ENCODE data around the gene CCNL2. TPM values are rescaled to one million over a fixed set of nuclear protein-coding genes. Genes with fewer than 3 reads are reported as not detected.
A peak's percentile ranks its signal among the peaks of the same experiment; 100 is the strongest.

The CCNL2 gene
- total and polyA plus RNA-seq, 4 experiments from 2014 or later, result 18.3 to 394 (median 212) TPM

DNA sequence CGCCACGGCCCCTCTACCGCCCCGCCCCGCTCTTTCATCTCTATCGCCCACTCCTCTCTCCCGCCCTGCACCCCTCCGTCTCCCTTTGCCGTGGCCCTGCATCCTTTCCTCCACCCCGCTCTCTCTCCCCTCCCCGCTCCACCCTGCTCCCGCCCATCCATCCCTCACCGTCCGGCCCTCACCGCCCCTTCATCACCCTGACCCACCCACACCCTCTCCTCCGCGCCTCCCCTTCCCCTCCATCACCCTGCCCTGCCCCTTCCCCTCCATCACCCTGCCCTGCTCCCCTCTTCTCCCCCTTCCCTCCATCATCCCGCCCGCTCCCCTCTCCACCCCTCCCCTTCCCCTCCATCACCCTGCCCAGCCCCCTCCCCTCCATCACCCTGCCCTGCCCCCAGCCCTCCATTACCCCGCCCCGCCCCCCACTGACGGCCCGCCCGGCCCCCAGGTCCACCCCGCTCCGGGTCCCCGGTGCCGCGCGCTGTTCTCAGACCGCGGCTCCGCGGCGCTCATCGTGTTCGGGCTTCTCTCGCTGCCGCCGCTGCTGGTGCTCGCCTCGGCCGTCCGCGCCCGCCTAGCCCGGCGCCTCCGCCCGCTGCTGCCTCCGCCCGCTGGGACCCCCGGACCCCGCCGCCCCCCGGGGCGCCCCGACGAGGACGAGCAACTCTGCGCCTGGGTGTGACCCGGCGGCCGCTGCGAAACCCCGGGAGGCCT lies 28.1 kb upstream of the CCNL2 start:
- Mint-ChIP-seq H3K4me3 (no peak overlapping the region), H3K27me3 (peaks cover 19 to 22% of the 10 kb centered on the region in 2 donors), H3K36me3 (no peaks in the 10 kb centered on the region), H3K4me1 (peaks cover 0 to 5% (median 2%) of the 10 kb centered on the region in 4 donors), H3K27ac (no peak overlapping the region), H3K9me3 (no peaks in the 10 kb centered on the region)
- ChIA-PET POLR2A (ENCODE audit: partially characterized antibody) (interaction anchor here (0.8 kb wide), 1 partner anchor 28 kb away, joined by 3 read pairs; the partner anchor contains the start of gene CCNL2), CTCF (ENCODE audit: partially characterized antibody) (no interaction called here)
- Histone ChIP-seq H3K9me3 (ENCODE audit: control insufficient read depth in 1 of 2, low read length in 2 of 2) (no peaks in the 10 kb centered on the region), H3K27ac (ENCODE audit: low read depth, low read length) (no peak overlapping the region), H3K4me3 (ENCODE audit: low read length in 2 of 2) (no peak overlapping the region), H3K27me3 (ENCODE audit: insufficient read depth, low read length) (no peaks in the 10 kb centered on the region), H3K36me3 (ENCODE audit: insufficient read depth, low read length) (no peaks in the 10 kb centered on the region), H3K4me1 (ENCODE audit: insufficient read depth, low read length) (no peaks in the 10 kb centered on the region)
- peak in 1 of 5 donors; percentile 5 for DNase-seq
- intact Hi-C loops (cut with micrococcal nuclease), result no loop called here

DNA sequence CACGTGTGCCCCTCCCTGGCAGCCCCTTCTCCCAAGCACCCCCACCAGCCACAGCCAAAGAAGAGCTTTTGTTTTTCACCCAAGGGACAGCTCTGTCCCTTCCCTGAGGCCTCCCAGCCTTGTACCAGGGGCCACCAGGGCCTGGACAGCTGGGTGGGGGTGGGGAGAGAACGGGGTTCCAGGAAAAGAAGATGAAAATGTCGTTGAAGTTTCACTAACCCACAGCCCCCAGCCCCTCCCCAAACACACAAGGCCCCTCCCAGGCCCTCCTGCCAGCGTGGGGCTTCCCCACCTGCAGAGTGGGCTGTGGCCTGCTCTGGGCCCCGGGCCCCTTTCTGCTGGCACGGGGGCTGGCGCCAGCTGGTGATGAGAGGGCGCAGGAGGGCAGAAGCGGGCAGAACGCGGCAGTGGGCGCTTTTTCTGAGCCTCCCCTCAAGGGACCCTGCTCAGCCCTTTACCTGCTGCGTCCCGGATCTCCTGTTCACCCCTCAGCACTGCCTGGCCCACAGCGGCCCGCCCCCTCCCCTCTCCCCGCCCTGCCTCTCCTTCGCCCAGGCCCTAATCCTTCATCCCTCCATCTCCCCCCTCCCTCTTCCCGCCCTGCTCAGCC lies 27.5 kb upstream of the CCNL2 start:
- no peaks in the 10 kb centered on the region for H3K9me3 ChIP-seq (ENCODE audit: control insufficient read depth in 1 of 2, low read length in 2 of 2)
- Mint-ChIP-seq H3K27ac (no peak overlapping the region), H3K4me1 (peaks cover 0 to 5% (median 2%) of the 10 kb centered on the region in 4 donors), H3K27me3 (peaks cover 21 to 24% of the 10 kb centered on the region in 2 donors), H3K9me3 (no peaks in the 10 kb centered on the region), H3K36me3 (no peaks in the 10 kb centered on the region), H3K4me3 (no peak overlapping the region)
- no peak overlapping the region for H3K4me3 ChIP-seq (ENCODE audit: low read length in 2 of 2)
- no peaks in the 10 kb centered on the region for H3K27me3 ChIP-seq (ENCODE audit: insufficient read depth, low read length)
- ChIA-PET POLR2A (ENCODE audit: partially characterized antibody) (no interaction called here), CTCF (ENCODE audit: partially characterized antibody) (no interaction called here)
- intact Hi-C loops (cut with micrococcal nuclease), result no loop called here
- DNase-seq, result no peak
- H3K27ac ChIP-seq (ENCODE audit: low read depth, low read length), result no peak overlapping the region
- no peaks in the 10 kb centered on the region for H3K36me3 ChIP-seq (ENCODE audit: insufficient read depth, low read length)
- no peaks in the 10 kb centered on the region for H3K4me1 ChIP-seq (ENCODE audit: insufficient read depth, low read length)

DNA sequence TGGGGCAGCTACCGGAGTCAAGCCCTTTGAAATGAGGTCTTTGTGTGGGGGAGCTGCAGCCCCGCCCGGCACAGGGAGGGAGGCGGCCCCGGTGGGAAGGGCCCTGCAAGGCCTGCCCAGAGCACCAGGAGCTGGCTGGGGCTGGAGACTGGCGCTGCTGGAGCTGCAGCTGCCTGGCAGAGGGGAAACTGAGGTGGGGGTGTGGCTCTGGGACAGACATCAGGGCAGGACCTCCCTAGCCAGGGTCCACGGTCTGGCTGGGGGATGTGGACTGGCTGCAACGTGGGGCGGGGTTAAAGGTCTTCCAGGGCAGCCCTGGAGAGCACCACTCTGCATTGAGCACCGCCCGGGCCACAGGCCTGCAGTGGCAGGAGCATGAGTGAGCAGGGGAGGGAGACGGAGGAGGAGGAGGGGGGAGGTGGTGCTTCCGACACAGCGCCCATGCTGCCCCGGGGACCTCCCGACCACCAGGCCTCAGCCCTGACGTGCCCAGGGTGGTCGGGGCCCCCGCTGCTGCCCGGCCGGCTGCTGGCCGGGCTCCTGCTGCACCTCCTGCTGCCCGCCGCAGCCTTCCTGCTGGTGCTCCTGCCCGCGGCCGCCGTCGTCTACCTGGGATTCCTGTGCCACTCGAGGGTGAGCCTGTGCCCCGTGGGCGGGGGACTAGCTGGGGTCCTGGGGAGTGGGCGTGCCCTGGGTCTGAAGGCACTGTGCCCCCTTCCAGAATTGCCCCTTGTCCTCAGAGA lies 26.8 kb upstream of the CCNL2 start:
- Histone ChIP-seq H3K9me3 (ENCODE audit: control insufficient read depth in 1 of 2, low read length in 2 of 2) (no peaks in the 10 kb centered on the region), H3K36me3 (ENCODE audit: insufficient read depth, low read length) (no peaks in the 10 kb centered on the region), H3K4me1 (ENCODE audit: insufficient read depth, low read length) (no peaks in the 10 kb centered on the region), H3K4me3 (ENCODE audit: low read length in 2 of 2) (no peak overlapping the region), H3K27me3 (ENCODE audit: insufficient read depth, low read length) (no peaks in the 10 kb centered on the region), H3K27ac (ENCODE audit: low read depth, low read length) (no peak overlapping the region)
- no peak for DNase-seq
- POLR2A ChIA-PET (ENCODE audit: partially characterized antibody), result no interaction called here
- CTCF ChIA-PET (ENCODE audit: partially characterized antibody), result no interaction called here
- Mint-ChIP-seq H3K27ac (no peak overlapping the region), H3K4me3 (no peak overlapping the region), H3K9me3 (no peaks in the 10 kb centered on the region), H3K27me3 (peaks cover 21 to 24% of the 10 kb centered on the region in 2 donors), H3K4me1 (peaks cover 0 to 5% (median 2%) of the 10 kb centered on the region in 4 donors), H3K36me3 (no peaks in the 10 kb centered on the region)
- intact Hi-C loops (cut with micrococcal nuclease), result no loop called here

DNA sequence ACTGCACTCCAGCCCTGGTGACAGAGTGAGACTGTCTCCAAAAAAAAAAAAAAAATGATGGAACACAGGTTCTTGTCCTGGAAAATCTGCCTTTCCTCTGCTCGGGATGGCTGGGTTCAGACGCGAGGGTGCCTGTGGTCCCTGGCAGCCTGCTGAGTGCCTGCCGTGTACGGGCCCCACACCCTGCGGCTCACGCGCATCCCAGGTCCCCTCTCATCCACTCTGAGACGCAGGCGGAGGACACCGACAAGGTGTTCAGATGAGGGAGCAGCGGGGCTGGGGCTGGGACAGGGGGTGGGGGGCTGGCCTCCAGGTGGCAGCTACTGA lies 26.3 kb upstream of the CCNL2 start:
- intact Hi-C loops (cut with micrococcal nuclease), result no loop called here
- Mint-ChIP-seq H3K4me3 (no peak overlapping the region), H3K36me3 (no peaks in the 10 kb centered on the region), H3K27me3 (peaks cover 21 to 24% of the 10 kb centered on the region in 2 donors), H3K4me1 (peaks cover 0 to 5% (median 2%) of the 10 kb centered on the region in 4 donors), H3K27ac (no peak overlapping the region), H3K9me3 (no peaks in the 10 kb centered on the region)
- Histone ChIP-seq H3K27me3 (ENCODE audit: insufficient read depth, low read length) (no peaks in the 10 kb centered on the region), H3K9me3 (ENCODE audit: control insufficient read depth in 1 of 2, low read length in 2 of 2) (no peaks in the 10 kb centered on the region), H3K4me3 (ENCODE audit: low read length in 2 of 2) (no peak overlapping the region), H3K36me3 (ENCODE audit: insufficient read depth, low read length) (no peaks in the 10 kb centered on the region), H3K27ac (ENCODE audit: low read depth, low read length) (no peak overlapping the region), H3K4me1 (ENCODE audit: insufficient read depth, low read length) (no peaks in the 10 kb centered on the region)
- ChIA-PET CTCF (ENCODE audit: partially characterized antibody) (no interaction called here), POLR2A (ENCODE audit: partially characterized antibody) (no interaction called here)
- DNase-seq, result no peak

DNA sequence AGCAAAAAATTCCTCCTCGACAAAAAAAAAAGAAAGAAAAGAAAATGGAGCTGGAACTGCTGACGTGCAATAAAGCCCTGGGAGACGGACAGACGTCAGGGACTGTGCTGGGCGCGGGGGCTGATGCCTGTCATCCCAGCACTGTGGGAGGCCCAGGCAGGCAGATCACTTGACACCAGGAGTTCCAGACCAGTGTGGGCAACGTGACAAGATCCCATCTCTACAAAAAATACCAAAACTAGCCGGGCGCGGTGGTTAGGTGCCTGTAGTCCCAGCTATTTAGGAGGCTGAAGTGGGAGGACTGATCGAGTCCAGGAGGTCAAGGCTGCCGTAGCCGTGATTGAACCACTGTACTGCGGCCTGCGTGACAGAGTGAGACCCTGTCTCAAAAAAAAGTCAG lies 25.6 kb upstream of the CCNL2 start:
- peak overlapping the region in 1 of 8 donors; percentile 17 for H3K4me3 Mint-ChIP-seq
- no peak overlapping the region for H3K27ac ChIP-seq (ENCODE audit: low read depth, low read length)
- H3K4me3 ChIP-seq (ENCODE audit: low read length in 2 of 2), result no peak overlapping the region
- no peaks in the 10 kb centered on the region for H3K36me3 Mint-ChIP-seq
- intact Hi-C loops (cut with micrococcal nuclease), result no loop called here
- peaks cover 17 to 22% of the 10 kb centered on the region in 2 donors for H3K27me3 Mint-ChIP-seq
- H3K9me3 Mint-ChIP-seq, result no peaks in the 10 kb centered on the region
- ChIA-PET POLR2A (ENCODE audit: partially characterized antibody) (no interaction called here), CTCF (ENCODE audit: partially characterized antibody) (no interaction called here)
- no peaks in the 10 kb centered on the region for H3K27me3 ChIP-seq (ENCODE audit: insufficient read depth, low read length)
- no peaks in the 10 kb centered on the region for H3K9me3 ChIP-seq (ENCODE audit: control insufficient read depth in 1 of 2, low read length in 2 of 2)
- no peaks in the 10 kb centered on the region for H3K36me3 ChIP-seq (ENCODE audit: insufficient read depth, low read length)
- no peak for DNase-seq
- peaks cover 0 to 5% (median 2%) of the 10 kb centered on the region in 4 donors for H3K4me1 Mint-ChIP-seq
- no peak overlapping the region for H3K27ac Mint-ChIP-seq
- H3K4me1 ChIP-seq (ENCODE audit: insufficient read depth, low read length), result no peaks in the 10 kb centered on the region

DNA sequence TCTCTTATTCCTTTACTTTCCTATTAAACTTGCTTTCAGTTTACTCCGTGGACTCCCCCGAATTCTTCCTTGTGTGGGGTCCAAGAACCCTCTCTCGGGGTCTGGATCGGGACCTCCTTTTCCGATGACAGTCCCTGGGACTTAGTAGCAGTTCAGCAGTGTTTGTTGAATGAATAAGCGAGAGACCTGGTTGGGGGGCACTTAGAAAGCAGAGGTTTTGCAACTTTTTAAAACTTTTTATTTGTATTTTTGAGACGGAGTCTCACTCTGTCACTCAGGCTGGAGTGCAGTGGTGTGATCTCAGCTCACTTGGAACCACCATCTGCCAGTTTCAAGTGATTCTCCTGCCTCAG lies 24.1 kb upstream of the CCNL2 start:
- Mint-ChIP-seq H3K4me3 (no peak overlapping the region), H3K9me3 (no peaks in the 10 kb centered on the region), H3K4me1 (peaks cover 0 to 6% (median 0%) of the 10 kb centered on the region in 4 donors), H3K36me3 (no peaks in the 10 kb centered on the region), H3K27me3 (peaks cover 15 to 19% of the 10 kb centered on the region in 2 donors), H3K27ac (no peak overlapping the region)
- DNase-seq, result no peak
- CTCF ChIA-PET (ENCODE audit: partially characterized antibody), result no interaction called here
- POLR2A ChIA-PET (ENCODE audit: partially characterized antibody), result no interaction called here
- H3K4me3 ChIP-seq (ENCODE audit: low read length in 2 of 2), result no peak overlapping the region
- no peaks in the 10 kb centered on the region for H3K4me1 ChIP-seq (ENCODE audit: insufficient read depth, low read length)
- H3K27me3 ChIP-seq (ENCODE audit: insufficient read depth, low read length), result no peaks in the 10 kb centered on the region
- no peak overlapping the region for H3K27ac ChIP-seq (ENCODE audit: low read depth, low read length)
- intact Hi-C loops (cut with micrococcal nuclease), result no loop called here
- H3K36me3 ChIP-seq (ENCODE audit: insufficient read depth, low read length), result no peaks in the 10 kb centered on the region
- H3K9me3 ChIP-seq (ENCODE audit: control insufficient read depth in 1 of 2, low read length in 2 of 2), result no peaks in the 10 kb centered on the region

DNA sequence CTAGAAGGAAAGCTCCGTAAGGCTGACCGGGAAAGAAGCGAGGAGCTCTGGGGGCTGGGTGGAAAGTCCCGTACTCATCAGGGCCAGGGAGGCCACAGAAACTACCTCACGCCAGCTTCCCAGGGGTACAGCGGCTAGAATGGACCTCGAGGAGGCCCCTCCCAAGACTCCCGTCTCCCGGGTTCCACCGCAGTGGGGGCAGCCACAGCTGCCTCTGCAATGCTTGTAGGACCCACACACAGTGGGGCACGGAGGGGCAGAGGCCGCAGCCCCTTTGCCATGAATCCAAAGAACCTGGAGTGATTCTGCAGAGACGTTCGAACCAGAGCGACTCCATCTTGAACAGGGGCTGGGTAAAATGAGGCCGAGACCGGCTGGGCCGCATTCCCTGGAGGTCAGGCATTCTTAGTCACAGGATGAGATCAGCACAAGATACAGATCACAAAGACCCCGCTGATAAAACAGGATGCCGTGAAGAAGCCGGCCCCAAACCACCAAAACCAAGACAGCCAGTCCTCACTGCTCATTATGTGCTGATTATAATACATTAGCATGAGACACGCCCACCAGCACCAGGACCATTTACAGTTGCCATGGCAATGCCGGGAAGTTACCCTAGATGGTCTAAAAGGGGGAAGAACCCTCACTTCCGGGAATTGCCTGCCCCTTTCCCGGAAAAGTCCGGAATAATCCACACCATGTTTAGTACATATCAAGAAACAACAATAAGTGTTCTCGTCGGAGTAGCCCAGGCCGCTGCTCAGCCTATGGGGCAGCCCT lies 23.5 kb upstream of the CCNL2 start:
- DNase-seq, result peak in 1 of 5 donors; percentile 26
- no peaks in the 10 kb centered on the region for H3K27me3 ChIP-seq (ENCODE audit: insufficient read depth, low read length)
- no peaks in the 10 kb centered on the region for H3K36me3 ChIP-seq (ENCODE audit: insufficient read depth, low read length)
- H3K27ac Mint-ChIP-seq, result no peak overlapping the region
- H3K4me3 Mint-ChIP-seq, result peak overlapping the region in 1 of 8 donors; percentile 6
- H3K4me3 ChIP-seq (ENCODE audit: low read length in 2 of 2), result no peak overlapping the region
- intact Hi-C loops (cut with micrococcal nuclease), result no loop called here
- H3K9me3 Mint-ChIP-seq, result no peaks in the 10 kb centered on the region
- POLR2A ChIA-PET (ENCODE audit: partially characterized antibody), result no interaction called here
- no peak overlapping the region for H3K27ac ChIP-seq (ENCODE audit: low read depth, low read length)
- peaks cover 0 to 8% (median under 1%) of the 10 kb centered on the region in 4 donors for H3K4me1 Mint-ChIP-seq
- H3K36me3 Mint-ChIP-seq, result no peaks in the 10 kb centered on the region
- CTCF ChIA-PET (ENCODE audit: partially characterized antibody), result no interaction called here
- no peaks in the 10 kb centered on the region for H3K9me3 ChIP-seq (ENCODE audit: control insufficient read depth in 1 of 2, low read length in 2 of 2)
- H3K4me1 ChIP-seq (ENCODE audit: insufficient read depth, low read length), result no peaks in the 10 kb centered on the region
- peaks cover 16 to 19% of the 10 kb centered on the region in 2 donors for H3K27me3 Mint-ChIP-seq
